ENCODE results near the gene RIMBP2.

GRCh38 chr12:130394906-130395305 lies 321.2 kb downstream of the RIMBP2 start:
- TF ChIP-seq CTCF (IDR thresholded peaks at IDR 0.05; ENCODE audit: insufficient read depth, low read length), result no peak
- no peak for TF ChIP-seq REST (IDR thresholded peaks at IDR 0.05; ENCODE audit: insufficient replicate concordance, low read depth)
- no peak for TF ChIP-seq POLR2AphosphoS5 (IDR thresholded peaks at IDR 0.05; ENCODE audit: low read depth)
- no peak for TF ChIP-seq GABPA (IDR thresholded peaks at IDR 0.05; ENCODE audit: low read depth)
- no peak for TF ChIP-seq SPI1 (IDR thresholded peaks at IDR 0.05; ENCODE audit: borderline replicate concordance, low read depth)

Measured in HL-60 (cell line).